ENCODE results near the gene TCEANC2. TPM values are rescaled to one million over a fixed set of nuclear protein-coding genes. Genes with fewer than 3 reads are reported as not detected.
A peak's percentile ranks its signal among the peaks of the same experiment; 100 is the strongest.

The TCEANC2 gene
- total and polyA plus RNA-seq, 2 of the 4 experiments (the other 2 are of a cell fraction), result 2.4 to 3.2 TPM

GRCh38 chr1:54122135-54122751 is 68.8 kb downstream of the TCEANC2 start:
- Histone ChIP-seq H2AK9ac (replicated peaks; ENCODE audit: low read depth, low read length, poor library complexity) (no peak overlapping the region), H3K4me3 (ENCODE audit: insufficient read depth, low read depth, low read length) (no peak overlapping the region), H2BK120ac (ENCODE audit: low read depth, low read length) (0 out of 2 replicates have a peak overlapping the region, but pooled peaks have one; percentile 95), H2BK20ac (ENCODE audit: low read depth, low read length) (peak overlapping the region; percentile 59; the same call in 1 of the 2 replicates), H2BK5ac (ENCODE audit: low read depth, low read length, poor library complexity, severe bottlenecking) (no peak overlapping the region), H3K56ac (ENCODE audit: extremely low read depth, insufficient read depth, low read length) (no peak overlapping the region), H3K9ac (ENCODE audit: low read depth, low read length) (no peak overlapping the region), H3K14ac (replicated peaks; ENCODE audit: low read depth, low read length) (no peak overlapping the region), H3K23ac (ENCODE audit: low read depth, low read length) (no peak overlapping the region), H4K8ac (ENCODE audit: low read depth in 2 of 2, low read length in 2 of 2) (peak overlapping the region in 1 of 2 experiments; percentile 82; a peak in 2 of 4 replicates), H3K4me2 (ENCODE audit: low read depth, low read length) (no peak overlapping the region; the same call in 1 of the 2 replicates), H3K79me1 (ENCODE audit: low read depth in 1 of 2, low read length in 2 of 2) (peaks cover 0 to 6% of the 10 kb centered on the region in 2 experiments; a peak in 1 of 4 replicates), H3K36me3 (ENCODE audit: control insufficient read depth, insufficient read depth, low read length) (no peaks in the 10 kb centered on the region), H4K5ac (ENCODE audit: low read depth, low read length) (no peak overlapping the region), H3K4me1 (ENCODE audit: control insufficient read depth, insufficient read depth, low read length) (peaks cover 9% of the 10 kb centered on the region), H4K91ac (ENCODE audit: insufficient read depth, low read depth, low read length) (peak overlapping the region; percentile 46; the same call in 1 of the 2 replicates), H3K27ac (ENCODE audit: insufficient read depth, low read length) (no peak overlapping the region), H2AK5ac (ENCODE audit: low read depth, low read length) (peak overlapping the region; percentile 82), H3K4ac (ENCODE audit: low read depth, low read length) (peak overlapping the region; percentile 58), H3K9me1 (ENCODE audit: insufficient read depth, low read length) (peaks cover 31% of the 10 kb centered on the region), H3K9me3 (ENCODE audit: control insufficient read depth, insufficient read depth, low read length) (no peaks in the 10 kb centered on the region), H2AFZ (replicated peaks; ENCODE audit: low read length, poor library complexity) (peak overlapping the region; percentile 92), H4K20me1 (ENCODE audit: insufficient read depth, low read length) (no peaks in the 10 kb centered on the region), H3K27me3 (ENCODE audit: control insufficient read depth, insufficient read depth, low read length) (no peaks in the 10 kb centered on the region; the same call in 1 of the 2 replicates), H2BK15ac (ENCODE audit: low read depth, low read length) (no peak overlapping the region; the same call in 2 of the 3 replicates), H3K18ac (ENCODE audit: low read depth, low read length) (no peak overlapping the region)
- WGBS, 2 experiments (ENCODE audit: extremely low coverage in 2 of 2, insufficient read length in 1 of 2), result no CpG with 5 or more reads among the region's 14 CpGs
- ChIA-PET CTCF (no interaction called here), POLR2A (ENCODE audit: unreplicated experiment) (no interaction called here)
- intact Hi-C loops (cut with micrococcal nuclease), result no loop called here
- ATAC-seq (ENCODE audit: low read depth) (no peak), DNase-seq (no peak)
- no TSS peak for BruUV-seq (replicated peaks)
- dilution Hi-C loops (cut with HindIII; ENCODE audit: low sequenced_read_pairs, unreplicated experiment), result no loop called here
- TF ChIP-seq NFE2L2 (IDR thresholded peaks at IDR 0.05; ENCODE audit: low read depth, low read length), result no peak
- TF ChIP-seq FOS (IDR thresholded peaks at IDR 0.05; ENCODE audit: low read depth, low read length), result no peak
- no peak for TF ChIP-seq CHD1 (IDR thresholded peaks at IDR 0.05; ENCODE audit: low read depth, low read length)
- no peak for TF ChIP-seq RCOR1 (IDR thresholded peaks at IDR 0.05; ENCODE audit: insufficient replicate concordance, low read length)
- in situ Hi-C loops (cut with MboI; ENCODE audit: low sequenced_read_pairs), result loop anchor here (10.0 kb wide), 1 partner anchor 363 kb away; no protein-coding TSS in a partner anchor
